Measurements from ENCODE around the gene DUOX1. TPM values are rescaled to one million over a fixed set of nuclear protein-coding genes. Genes with fewer than 3 reads are reported as not detected.
A peak's percentile ranks its signal among the peaks of the same experiment; 100 is the strongest.

DUOX1 gene
- total RNA-seq, 1 experiment from 2014 or later, result 0.17 TPM

- DNase-seq (ENCODE audit: low read depth), result peak; percentile 55
These were observed 58.4 kb downstream of the DUOX1 start, which contains the start of gene SHF for GRCh38 chr15:45187894-45188830. SHF (minus strand) TSS chr15:45187966; CDS start chr15:45187951, 15 bp downstream.

- no peak for DNase-seq (ENCODE audit: low read depth)
These were observed 67.7 kb downstream of the DUOX1 start for GRCh38 chr15:45197512-45197911.

GRCh38 chr15:45198337-45199135 is 68.7 kb downstream of the DUOX1 start:
- peak; percentile 93 for DNase-seq (ENCODE audit: low read depth)

- DNase-seq (ENCODE audit: low read depth), result peak; percentile 25
These were observed 69.5 kb downstream of the DUOX1 start for GRCh38 chr15:45199136-45199810.

GRCh38 chr15:45200001-45200798 is 70.4 kb downstream of the DUOX1 start:
- peak; percentile 96 for DNase-seq (ENCODE audit: low read depth)

- peak; percentile 90 for DNase-seq (ENCODE audit: low read depth)
These were observed 71.2 kb downstream of the DUOX1 start for GRCh38 chr15:45200799-45201556.

GRCh38 chr15:45201557-45201859 is 71.7 kb downstream of the DUOX1 start:
- DNase-seq (ENCODE audit: low read depth), result no peak

GRCh38 chr15:45201869-45202268 is 72.1 kb downstream of the DUOX1 start:
- no peak for DNase-seq (ENCODE audit: low read depth)

GRCh38 chr15:45203182-45203581 is 73.4 kb downstream of the DUOX1 start:
- DNase-seq (ENCODE audit: low read depth), result no peak

- peak; percentile 72 for DNase-seq (ENCODE audit: low read depth)
These were observed 75.4 kb downstream of the DUOX1 start for GRCh38 chr15:45205192-45205591.

GRCh38 chr15:45212493-45212892 is 82.7 kb downstream of the DUOX1 start:
- DNase-seq (ENCODE audit: low read depth), result no peak

Other genes starting within 250 kb of the DUOX1 start
- gene TERB2, start 173.3 kb upstream of the DUOX1 start, total RNA-seq (2014; rRNA removed; shearing (Covaris generic)), result not detected in 2 replicates
- 52.6 and 55.1 TPM in 2 replicates for gene SORD, start 106.8 kb upstream of the DUOX1 start, total RNA-seq (2014; rRNA removed; shearing (Covaris generic))
- gene DUOX2, start 15.8 kb upstream of the DUOX1 start, total RNA-seq (2014; rRNA removed; shearing (Covaris generic)), result 0.40 and 1.2 TPM in 2 replicates
- 0.15 TPM in 1 of 2 replicates, not detected in the other for gene DUOXA2, start 15.7 kb upstream of the DUOX1 start, total RNA-seq (2014; rRNA removed; shearing (Covaris generic))
- not detected in 2 replicates for gene DUOXA1, start 115 bp upstream of the DUOX1 start, total RNA-seq (2014; rRNA removed; shearing (Covaris generic))
- 0.36 and 1.7 TPM in 2 replicates for gene SHF, start 58.0 kb downstream of the DUOX1 start, total RNA-seq (2014; rRNA removed; shearing (Covaris generic))
- not detected in 2 replicates for gene SLC28A2, start 122.2 kb downstream of the DUOX1 start, total RNA-seq (2014; rRNA removed; shearing (Covaris generic))
- gene GATM, start 248.6 kb downstream of the DUOX1 start, total RNA-seq (2014; rRNA removed; shearing (Covaris generic)), result 10.6 and 28.1 TPM in 2 replicates